Measurements from ENCODE around the gene PCMTD2. TPM values are rescaled to one million over a fixed set of nuclear protein-coding genes. Genes with fewer than 3 reads are reported as not detected.

PCMTD2 gene
- polyA plus RNA-seq, 3 donors: 127 to 218 (median 160) TPM

DNA sequence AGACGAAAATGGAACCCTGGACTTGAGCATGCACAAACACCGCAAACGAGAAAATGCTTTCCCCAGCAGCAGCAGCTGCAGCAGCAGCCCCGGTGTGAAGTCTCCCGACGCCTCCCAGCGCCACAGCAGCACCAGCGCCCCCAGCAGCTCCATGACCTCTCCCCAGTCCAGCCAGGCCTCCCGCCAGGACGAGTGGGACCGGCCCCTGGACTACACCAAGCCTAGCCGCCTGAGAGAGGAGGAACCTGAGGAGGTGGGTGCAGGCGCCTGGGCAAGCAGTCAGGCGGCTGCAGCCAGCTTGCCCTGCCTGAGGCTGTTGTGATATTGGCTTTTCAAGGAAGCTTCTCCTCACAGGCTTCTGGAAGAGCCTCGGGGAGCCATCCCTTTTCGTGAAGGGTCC lies 35.8 kb upstream of the PCMTD2 start:
- no peak for DNase-seq (ENCODE audit: extremely low read depth in 1 of 11, low read depth in 9 of 11, low spot score in 4 of 11)

GRCh38 chr20:64220420-64220819 lies 35.1 kb upstream of the PCMTD2 start:
- DNase-seq (ENCODE audit: extremely low read depth in 1 of 11, low read depth in 9 of 11, low spot score in 4 of 11): no peak

GRCh38 chr20:64220891-64221527 lies 34.5 kb upstream of the PCMTD2 start:
- DNase-seq (ENCODE audit: extremely low read depth in 1 of 11, low read depth in 9 of 11, low spot score in 4 of 11): no peak

- no peak for DNase-seq (ENCODE audit: extremely low read depth in 1 of 11, low read depth in 9 of 11, low spot score in 4 of 11)
Observed at GRCh38 chr20:64222291-64222735, 33.2 kb upstream of the PCMTD2 start.

DNA sequence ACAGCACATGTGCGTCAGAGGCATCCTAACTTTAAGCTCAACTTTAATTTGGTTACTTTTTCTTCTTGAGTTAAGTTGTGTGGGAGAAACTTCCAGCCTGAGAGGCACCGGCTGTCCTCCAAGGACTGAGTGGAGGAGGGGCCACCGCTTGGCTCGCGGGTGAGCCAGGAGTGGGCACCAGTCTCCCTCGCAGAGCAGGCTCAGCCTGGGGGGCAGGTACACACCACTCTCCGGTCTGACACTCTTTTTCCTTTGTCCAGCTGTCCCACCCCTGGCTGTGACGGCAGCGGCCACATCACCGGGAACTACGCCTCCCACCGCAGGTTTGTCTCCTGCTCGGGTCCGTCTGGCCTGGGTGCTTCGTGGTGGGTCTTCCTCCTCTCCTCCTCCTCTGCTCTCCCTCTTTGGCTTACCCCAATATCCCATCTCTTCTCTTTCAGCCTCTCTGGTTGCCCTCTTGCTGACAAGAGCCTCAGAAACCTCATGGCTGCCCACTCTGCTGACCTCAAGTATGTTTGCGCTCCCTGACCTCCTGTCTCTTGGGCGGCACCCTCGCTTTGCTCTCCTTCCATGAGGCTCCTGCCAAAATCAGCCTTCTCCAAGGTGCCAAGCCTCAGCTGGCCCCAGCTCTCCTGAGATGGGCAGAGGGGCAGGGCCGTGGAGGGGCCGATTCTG lies 32.6 kb upstream of the PCMTD2 start:
- DNase-seq (ENCODE audit: extremely low read depth in 1 of 11, low read depth in 9 of 11, low spot score in 4 of 11): no peak

DNA sequence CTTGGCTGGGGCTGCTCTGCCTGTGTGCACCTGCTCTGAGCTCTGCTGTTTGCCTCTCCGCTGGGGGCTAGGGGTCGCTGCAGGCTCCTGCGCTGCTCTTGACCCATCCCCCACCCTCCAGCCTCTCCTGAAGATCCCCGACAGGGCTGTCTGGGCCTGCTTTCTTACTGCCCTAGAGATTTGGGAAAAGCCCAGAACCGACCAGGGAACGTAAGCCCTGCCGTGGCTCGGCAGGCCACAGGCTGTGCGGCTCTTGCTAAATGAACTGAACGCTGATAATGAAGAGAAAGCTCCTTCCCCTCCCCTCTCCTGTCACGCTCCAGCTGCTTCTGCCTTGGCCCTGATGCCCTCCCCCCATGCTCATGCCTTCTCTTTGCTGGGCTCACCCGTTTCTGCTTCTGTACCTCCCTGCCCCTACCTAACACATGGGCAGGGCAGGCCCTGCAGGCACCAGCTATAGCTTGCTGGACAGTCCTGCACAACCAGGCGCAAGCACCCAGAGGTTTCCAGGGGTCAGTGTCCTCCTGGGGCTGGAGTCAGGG lies 32.0 kb upstream of the PCMTD2 start:
- DNase-seq (ENCODE audit: extremely low read depth in 1 of 11, low read depth in 9 of 11, low spot score in 4 of 11): peak in 9 of 11 donors; percentile 37 to 60 (median 47)

- peak in 4 of 11 donors; percentile 40 to 54 (median 48) for DNase-seq (ENCODE audit: extremely low read depth in 1 of 11, low read depth in 9 of 11, low spot score in 4 of 11)
Observed at GRCh38 chr20:64224351-64225170, 31.0 kb upstream of the PCMTD2 start.

DNA sequence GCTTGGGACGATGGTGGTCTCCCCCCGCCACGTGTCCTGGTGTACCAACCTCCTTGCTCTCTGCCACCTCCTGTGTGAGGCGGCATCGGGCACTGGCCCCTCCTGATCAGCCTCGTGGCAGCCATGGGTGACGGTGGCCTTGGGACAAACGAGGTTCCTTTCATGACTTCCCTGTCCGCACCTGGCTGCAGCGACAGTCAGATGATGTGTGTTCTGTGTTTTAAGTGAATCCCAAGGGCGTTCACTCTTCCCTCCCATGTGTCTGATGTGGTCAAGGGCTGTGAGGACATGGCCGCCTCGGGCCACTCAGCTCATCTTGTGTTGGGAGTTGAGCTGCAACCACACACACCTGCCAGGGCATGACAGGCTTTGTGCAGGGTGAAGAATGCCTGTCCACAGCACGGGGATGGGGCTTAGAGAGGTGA lies 30.4 kb upstream of the PCMTD2 start:
- no peak for DNase-seq (ENCODE audit: extremely low read depth in 1 of 11, low read depth in 9 of 11, low spot score in 4 of 11)

GRCh38 chr20:64225828-64226598 lies 29.5 kb upstream of the PCMTD2 start:
- no peak for DNase-seq (ENCODE audit: extremely low read depth in 1 of 11, low read depth in 9 of 11, low spot score in 4 of 11)

DNA sequence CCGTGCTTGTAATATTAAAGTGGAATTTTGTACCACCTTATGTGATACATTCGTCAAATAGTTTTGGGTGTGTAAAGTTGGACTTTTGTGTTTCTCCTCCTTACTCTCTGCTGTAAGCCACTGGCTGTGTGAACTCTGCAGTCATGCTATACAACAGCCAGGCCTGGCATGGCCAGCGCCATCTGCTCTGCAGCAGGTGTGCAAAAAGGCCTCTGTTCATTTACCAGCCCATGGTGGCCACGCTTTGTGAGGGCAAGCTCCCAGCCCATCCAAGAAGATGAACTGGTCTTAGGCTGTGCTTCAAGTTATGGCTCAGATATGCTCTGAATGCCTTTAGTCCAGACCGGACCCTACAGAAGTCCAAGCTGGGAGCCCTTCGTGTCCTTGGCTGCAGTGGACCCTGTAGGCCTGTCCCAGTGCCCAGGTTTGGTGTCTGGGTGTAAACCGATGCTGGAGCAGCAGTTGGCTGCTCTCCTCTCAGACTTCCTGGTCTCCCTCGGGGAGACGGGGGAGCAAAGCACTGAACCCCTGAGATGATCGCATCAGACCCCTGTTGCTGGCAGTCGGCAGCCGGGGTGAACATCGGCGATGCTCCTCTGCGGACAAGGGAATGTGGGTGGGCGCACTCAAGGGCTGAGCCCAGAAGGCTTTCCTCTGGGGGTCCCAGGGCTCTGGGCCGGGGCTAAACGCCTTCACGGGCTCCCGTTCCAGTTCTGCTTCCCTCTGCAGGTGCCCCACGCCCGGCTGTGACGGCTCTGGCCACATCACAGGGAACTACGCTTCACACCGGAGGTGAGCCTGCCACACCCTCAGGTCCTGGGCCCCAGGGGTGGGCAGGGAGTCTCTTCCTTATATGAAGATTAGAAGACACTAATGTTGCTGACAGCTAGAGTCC lies 28.6 kb upstream of the PCMTD2 start:
- DNase-seq (ENCODE audit: extremely low read depth in 1 of 11, low read depth in 9 of 11, low spot score in 4 of 11): no peak

GRCh38 chr20:64228086-64228653 lies 27.4 kb upstream of the PCMTD2 start:
- DNase-seq (ENCODE audit: extremely low read depth in 1 of 11, low read depth in 9 of 11, low spot score in 4 of 11): no peak

GRCh38 chr20:64228751-64229506 lies 26.6 kb upstream of the PCMTD2 start:
- no peak for DNase-seq (ENCODE audit: extremely low read depth in 1 of 11, low read depth in 9 of 11, low spot score in 4 of 11)

DNA sequence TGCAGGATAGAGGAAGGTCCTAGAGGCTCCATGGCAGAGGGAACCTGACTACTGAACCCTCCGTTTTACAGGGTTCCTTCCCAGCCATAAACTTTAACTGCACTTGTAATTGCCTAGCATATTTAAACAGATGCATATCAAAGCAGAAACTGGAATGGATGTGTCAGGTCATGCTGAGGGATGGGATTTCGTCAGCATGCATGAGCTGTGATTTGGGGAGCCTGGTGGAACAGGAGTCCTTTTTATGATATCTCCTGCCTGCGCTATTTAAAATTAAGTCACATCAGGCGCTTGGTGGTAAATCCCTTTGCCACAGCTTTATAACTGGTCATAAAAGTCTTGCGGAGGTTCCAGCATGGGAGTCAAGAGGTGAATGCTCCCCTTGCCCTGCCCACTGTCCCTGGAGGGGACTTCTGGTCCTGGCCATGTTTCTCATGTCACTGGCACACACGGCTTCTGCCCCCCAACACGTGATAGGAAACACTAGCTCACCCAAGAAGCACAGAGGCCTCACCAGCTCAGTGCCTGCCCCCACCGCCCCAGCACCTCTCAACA lies 26.0 kb upstream of the PCMTD2 start:
- DNase-seq (ENCODE audit: extremely low read depth in 1 of 11, low read depth in 9 of 11, low spot score in 4 of 11): no peak

- DNase-seq (ENCODE audit: extremely low read depth in 1 of 11, low read depth in 9 of 11, low spot score in 4 of 11): no peak
Observed at GRCh38 chr20:64230461-64231145, 24.9 kb upstream of the PCMTD2 start.

- DNase-seq (ENCODE audit: extremely low read depth in 1 of 11, low read depth in 9 of 11, low spot score in 4 of 11): no peak
Observed at GRCh38 chr20:64231621-64232550, 23.7 kb upstream of the PCMTD2 start.
